ENCODE results near the gene NHSL1.
A peak's percentile ranks its signal among the peaks of the same experiment; 100 is the strongest.

Gene NHSL1

GRCh38 chr6:138400326-138400725, 99.0 kb downstream of the NHSL1 start:
- no peak for DNase-seq

DNA sequence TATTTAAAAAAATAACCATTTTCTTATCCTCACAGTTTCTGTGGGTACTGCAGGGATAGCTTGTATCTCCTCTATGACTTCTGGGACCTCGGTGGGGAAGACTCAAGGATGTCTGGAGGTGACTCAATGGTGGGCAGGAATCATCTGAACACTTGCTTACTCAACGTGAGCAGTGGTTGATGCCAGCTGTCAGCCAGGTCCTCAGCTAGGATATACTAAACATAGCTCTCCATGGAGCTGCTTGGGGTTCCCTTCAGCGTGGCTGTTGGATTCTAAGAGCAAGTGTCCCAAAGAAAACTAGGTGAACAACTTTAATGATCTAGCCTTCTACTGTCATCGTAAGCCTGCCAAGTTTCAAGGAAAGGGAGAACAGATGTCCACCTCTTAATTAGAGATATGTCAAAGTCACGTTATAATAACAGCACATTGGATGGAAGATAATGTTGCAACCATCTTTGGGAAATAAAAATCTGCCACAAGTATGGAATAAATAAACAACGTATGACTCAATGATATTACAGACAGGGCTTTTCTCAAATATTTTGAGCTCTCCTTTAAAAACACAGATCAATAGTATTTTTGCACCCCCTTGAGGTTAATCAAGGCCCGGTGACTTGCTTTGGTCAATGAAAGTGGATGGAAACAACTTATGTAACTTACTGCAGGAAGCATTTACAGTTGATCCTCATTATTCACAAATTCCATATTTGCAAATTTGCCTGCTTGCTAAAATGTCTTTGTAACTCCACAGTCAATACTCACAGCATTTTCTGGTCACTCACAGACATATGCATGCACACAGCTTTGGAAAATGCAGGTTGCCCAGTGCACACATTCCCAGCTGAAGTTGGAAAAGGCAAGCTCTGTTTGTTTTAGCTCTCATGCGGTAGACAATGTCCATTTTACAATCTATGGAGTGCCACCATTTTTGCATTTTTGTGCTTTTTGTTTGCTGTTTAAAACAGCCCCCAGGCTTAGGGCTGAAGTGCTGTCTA, 101.9 kb downstream of the NHSL1 start:
- peak; percentile 38 for DNase-seq

- no peak for DNase-seq
These were observed 102.6 kb downstream of the NHSL1 start for GRCh38 chr6:138396709-138397108.

DNA sequence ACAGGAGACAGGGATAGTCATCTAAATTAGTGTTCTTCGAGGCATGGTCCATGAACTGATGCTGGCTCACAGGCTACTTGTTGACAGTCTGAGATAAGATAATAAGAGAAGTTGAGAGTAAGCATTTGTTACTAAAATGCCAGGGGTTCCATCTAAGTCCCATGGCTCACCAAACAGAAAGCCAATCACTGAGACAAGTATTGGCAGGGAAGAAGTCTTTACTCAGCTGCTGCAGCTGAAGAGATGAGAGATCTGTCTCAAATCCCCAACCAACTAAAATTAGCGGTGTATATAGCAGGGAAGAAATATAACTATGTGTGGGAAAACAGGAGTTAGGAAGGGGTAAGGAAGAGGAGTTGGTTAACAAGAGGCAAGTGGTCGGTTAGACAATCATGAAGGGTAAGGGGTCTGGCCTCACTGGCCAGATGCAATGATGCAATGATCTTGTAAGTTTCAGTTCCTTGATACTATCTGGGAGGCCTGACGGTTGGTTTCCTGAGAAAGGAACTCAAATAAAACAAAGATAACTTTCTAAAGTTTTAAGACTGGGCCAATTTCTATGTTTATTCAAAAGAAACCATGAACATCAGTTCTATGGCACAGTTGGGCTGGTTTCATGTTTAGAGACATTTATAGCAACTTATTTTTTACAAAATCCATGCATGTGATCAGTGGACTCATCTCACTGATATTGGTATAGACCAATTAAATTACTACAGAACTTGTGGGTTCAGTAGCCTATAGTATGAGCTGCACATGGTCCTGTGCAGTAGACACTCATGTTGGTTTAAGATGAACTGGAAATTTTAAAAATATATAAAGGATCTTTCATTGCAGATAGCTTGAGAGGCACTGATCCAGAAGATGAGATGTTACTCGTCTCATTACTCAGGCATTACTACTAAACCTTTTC, 105.2 kb downstream of the NHSL1 start:
- no peak for DNase-seq

DNA sequence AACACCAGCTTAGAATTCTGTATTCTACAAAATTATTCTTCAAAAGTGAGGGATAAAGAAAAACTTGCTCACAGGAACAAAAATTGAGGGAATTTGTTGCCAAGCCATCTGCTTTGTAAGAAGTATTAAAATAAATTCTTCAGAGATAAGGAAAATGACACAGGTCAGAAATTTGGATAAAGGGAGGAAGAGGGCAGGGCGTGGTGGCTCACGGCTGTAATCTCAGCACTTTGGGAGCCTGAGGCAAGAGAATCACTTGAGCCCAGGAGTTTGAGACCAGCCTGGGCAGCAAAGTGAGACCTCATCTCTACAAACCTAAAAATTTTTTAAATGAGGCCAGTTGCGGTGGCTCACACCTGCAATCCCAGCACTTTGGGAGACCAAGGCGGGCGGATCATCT, 109.7 kb downstream of the NHSL1 start:
- no peak for DNase-seq

DNA sequence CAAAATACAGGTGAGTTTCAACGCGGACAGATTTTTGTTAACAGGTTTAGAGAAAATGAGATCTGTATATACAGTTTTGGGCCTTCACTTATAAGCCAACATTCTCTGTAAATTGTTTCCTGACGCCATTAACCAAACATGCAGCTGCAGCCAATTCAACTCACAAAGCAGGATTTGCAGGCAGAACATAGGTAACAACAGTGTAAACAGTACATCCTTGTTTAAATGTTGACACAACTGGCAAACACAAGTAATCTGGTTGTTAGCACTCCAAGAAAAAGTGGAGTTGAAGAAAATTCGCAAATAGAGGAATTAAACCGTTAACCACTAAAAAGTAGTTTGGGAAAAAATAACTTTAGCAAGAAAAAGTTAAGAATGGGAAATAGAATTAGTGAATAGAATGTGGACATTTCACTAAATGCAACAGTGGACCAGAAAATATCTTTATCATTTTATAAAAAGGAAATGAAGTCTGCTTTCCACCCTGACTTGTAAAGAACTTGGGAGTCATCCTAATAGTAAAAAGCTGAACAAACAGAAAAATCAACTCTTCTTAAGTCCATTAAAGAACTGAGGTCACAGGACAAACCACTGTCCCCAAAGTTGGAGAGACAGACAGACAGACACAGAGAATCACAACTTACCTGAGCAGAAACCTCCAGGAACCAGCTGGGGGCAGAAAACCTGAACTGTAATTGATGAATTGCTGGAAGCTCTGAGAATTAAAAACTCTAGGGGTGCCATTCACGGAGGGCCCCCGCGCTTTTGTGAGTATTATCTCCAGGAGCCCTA, 111.5 kb downstream of the NHSL1 start:
- DNase-seq = no peak

GRCh38 chr6:138386897-138387296, 112.4 kb downstream of the NHSL1 start:
- no peak for DNase-seq

GRCh38 chr6:138383776-138384175, 115.5 kb downstream of the NHSL1 start:
- peak; percentile 51 for DNase-seq

DNA sequence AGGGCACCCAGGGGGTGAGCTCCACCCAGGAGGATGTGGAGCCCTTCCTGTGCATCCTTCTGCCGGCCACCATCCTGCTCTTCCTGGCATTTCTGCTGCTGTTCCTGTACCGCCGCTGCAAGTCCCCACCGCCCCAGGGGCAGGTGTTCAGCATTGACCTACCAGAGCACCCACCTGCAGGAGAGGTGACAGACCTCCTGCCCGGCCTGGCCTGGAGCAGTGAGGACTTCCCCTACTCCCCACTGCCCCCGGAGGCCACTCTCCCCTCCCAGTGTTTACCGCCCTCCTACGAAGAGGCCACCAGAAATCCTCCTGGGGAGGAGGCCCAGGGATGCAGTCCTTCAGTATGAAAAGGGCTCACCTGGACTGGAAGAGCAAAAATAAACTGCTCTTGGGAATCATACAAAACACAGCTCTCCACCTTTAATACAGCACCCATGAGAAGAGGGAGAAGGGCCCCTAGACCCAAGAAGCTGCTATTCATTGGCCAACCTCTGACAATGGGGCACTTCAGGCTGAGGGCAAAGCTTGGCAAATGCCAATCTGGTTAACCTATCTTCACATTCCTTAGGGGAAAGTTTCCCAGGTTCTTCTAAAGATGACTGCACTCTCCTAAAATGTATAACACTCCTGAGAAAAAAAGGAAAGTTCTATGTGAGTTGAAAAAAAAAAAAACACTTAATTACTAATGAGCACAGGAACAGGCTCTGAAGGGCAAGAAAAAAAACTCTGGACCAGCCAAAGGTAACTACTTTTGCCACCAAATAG, 116.6 kb downstream of the NHSL1 start:
- DNase-seq = no peak

- DNase-seq = no peak
These were observed 120.8 kb downstream of the NHSL1 start for GRCh38 chr6:138378463-138378862.

GRCh38 chr6:138377844-138378243, 121.5 kb downstream of the NHSL1 start, which contains the start of gene SMIM28:
Gene SMIM28, plus strand, starts transcription at chr6:138377905. Its CDS starts 168 bp downstream, at chr6:138378073.
- DNase-seq = no peak

- DNase-seq = no peak
These were observed 122.3 kb downstream of the NHSL1 start for GRCh38 chr6:138377042-138377441.

DNA sequence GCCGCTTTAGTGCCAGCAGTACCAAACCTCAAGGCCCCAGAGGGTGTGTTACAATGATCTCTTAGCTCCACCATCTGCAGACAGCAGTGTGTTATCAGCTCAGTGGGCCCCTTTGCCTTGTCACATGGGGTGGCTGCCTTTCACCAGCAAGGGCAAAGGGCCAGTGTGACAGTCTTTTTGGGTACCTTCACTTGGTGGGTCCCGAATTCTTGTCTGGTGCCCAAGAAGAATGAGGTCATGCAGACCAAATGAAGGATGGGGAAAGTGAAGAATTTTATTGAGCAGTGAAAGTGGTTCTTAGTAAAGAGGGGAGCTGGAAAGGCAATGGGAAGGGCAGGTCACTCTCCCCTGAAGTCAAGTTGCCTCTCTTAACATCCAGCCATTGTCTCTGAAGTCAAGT, 124.5 kb downstream of the NHSL1 start:
- DNase-seq = no peak

DNA sequence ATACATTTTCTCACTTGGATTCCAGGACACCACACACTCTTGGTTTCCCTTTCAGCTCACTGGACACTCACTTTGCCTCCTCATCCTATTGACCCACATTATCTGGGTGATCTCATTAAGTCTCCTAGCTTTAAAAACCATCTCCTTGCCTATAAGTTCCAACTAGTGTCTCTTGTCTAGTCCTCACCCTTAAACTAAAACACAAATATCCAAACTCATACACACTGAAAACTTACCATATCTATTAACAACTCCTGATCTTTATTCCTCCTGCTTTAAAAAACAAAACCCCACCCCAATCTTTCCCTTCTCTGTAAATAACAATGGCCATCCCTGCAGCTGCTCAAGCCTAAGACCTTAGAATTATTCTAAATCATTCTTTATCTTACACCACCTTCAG, 125.1 kb downstream of the NHSL1 start:
- DNase-seq = no peak

DNA sequence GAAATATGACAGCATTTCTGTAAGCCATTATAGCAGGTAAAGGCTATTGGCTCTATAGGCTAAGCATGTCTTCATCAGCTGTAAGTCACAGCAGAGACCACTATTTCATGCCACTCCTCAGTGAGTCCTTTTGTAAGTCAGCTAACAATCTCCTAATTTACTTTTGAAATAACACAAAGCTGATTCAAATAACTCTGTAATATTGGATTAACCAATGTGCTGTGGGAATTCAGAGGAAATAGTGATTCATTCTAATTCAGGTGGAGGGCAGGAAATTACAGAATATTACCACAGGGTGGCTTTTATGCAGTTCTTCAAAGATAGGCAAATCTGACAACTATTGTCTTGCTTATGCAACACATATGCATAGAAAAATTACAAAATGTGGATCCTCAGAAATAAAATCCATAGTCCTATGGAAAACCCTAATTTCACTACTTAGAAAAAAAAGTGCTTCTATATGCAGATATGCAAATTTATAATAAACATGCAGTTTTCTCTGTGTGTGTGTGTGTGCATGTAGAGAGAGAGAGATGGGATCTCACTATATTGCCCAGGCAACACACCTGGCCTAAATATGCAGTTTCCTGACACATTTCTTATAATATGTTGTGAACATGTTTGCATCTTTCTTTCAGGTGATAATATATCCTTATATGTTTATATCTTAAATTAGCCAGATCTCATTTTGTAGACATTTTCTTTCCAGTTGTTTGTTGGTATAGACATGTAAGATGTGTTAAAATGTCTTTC, 126.4 kb downstream of the NHSL1 start:
- no peak for DNase-seq
